NCI-H1417 treated with DMSO at 0.1 percent for 48 hours (cell line): Measurements from ENCODE around the gene CSTF2T.
A peak's percentile ranks its signal among the peaks of the same experiment; 100 is the strongest.

Source experiments
- DNase-seq: peaks from one replicate; lab custom pipeline; 2025; lab: John Stamatoyannopoulos, UW

CSTF2T gene

GRCh38 chr10:51699475-51700227 lies at the start of gene CSTF2T:
CSTF2T (minus strand) TSS chr10:51699595; CDS start chr10:51699549, 46 bp downstream.
- DNase-seq, result peak; percentile 87

GRCh38 chr10:51748959-51749358 lies 49.6 kb upstream of the CSTF2T start:
- DNase-seq, result no peak

- DNase-seq, result no peak
These were observed 47.8 kb upstream of the CSTF2T start for GRCh38 chr10:51747216-51747615.

DNA sequence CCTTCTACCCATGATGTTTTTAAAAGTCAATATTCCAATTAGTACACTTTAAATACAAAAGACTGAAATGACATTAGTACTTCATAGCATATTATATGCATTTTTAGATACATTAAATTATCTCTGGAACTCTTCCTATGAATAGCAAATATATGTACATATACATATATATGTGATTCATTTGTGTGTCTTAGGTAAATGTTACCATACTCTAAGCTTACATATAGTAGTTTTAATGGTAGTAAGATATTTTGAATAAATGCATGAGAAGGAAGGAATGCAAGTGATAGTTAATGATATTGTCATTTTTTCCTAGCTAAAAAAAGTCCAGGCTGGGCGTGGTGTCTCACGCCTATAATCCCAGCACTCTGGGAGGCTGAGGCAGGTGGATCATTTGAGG lies 46.0 kb upstream of the CSTF2T start:
- no peak for DNase-seq

DNA sequence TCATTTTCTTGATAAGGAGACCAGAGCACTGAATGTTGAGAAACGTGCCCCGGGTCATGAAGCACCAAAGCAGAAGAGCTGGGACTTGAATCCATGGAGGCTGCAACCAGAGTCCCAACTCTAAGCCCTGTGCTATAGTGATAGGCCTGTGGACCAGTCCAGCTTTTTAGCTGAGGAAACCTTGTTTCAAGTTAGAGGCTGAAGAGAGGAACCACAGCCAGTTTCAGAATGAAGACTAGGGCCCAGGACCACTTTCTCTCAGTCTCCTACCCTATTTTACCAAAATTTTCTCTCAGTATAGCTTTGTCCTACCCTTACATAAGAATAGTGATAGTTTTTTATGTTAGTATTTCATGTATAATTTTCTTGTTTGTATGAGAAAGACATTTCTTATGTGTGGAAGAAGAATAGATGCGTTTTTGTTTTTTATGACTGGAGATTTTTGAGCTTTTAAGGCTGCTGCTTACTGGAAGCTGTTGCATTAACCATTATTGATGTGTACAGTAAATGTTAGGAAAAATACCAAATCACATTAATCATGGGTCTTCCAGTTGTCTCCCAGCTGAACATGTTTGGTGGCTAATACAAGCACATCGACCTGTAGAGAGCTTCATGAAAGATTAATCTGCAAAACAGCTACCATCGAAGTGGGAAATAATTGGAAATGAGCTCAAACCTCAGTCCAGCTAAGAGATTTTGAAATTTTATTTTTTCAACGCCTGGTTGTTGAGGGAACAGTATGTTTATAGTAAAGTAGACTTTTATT lies 45.0 kb upstream of the CSTF2T start:
- DNase-seq, result no peak

DNA sequence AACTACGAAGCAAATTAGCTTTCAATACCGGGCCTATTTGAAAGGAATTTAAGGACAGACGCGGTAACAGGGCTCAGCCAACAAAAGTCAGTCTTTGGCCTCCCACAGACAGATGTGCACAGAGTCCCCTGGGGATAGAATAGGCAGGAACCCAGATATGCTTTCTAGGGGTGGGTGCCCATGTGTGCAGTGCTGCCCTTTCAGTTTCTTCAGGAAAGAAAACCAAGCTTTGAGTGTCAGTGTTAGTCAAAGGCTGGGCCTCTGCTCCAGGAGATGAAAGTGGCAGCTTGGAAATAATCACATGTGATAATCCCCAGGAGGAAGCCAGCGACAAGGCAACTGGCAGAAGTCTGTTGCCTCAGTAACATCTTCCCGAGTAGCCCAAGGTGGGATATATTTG lies 43.8 kb upstream of the CSTF2T start:
- DNase-seq, result no peak

DNA sequence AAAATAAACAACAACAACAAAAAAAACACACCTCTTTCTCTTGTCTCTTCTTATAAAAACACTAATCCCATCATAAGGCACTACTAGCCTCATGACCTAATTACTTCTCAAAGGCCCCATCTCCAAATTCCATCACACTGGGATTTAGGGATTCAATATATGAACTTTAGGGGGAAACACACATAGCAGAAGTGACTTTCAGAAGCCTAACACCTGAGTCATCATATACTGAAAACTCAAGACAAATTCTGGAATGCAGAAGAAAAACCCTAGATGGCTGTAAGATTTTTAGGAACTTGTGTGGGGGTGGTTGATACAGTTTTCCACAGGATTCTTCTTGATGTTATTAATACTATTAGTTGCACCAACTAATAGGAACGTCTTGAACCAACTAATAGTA lies 33.7 kb upstream of the CSTF2T start:
- no peak for DNase-seq

DNA sequence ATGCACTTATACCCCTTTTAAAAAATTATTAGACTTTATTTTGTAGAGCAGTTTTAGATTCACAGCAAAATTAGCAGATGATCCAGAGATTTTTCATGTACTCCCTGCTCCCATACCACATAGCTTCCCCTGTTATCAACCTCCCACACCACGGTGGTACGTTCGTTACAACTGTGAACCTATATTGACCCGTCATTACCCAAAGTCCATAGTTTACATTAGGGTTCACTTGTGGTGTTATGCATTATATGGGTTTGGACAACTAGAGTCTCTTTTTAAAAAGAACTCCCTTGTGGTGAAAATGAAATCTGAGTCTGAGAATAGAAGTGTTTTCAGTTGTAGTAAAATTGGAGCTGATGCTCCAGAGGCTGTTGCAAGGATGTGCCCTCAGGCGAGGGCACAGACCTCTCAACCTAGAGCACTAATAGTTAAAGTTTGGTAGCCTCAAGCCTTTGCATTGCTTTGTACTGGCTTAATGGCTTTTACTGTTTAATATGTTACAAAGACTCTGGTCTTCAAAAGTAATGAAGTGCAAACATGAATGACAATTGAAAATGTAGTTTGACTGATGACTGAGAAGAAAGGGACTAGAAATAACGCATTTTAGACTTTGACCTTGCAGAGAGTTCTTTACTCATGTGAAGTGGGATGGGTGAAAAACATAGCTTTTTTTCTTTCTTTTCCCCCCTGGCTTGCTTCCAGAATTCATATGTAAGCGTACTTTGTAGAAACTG lies 30.6 kb upstream of the CSTF2T start:
- no peak for DNase-seq

DNA sequence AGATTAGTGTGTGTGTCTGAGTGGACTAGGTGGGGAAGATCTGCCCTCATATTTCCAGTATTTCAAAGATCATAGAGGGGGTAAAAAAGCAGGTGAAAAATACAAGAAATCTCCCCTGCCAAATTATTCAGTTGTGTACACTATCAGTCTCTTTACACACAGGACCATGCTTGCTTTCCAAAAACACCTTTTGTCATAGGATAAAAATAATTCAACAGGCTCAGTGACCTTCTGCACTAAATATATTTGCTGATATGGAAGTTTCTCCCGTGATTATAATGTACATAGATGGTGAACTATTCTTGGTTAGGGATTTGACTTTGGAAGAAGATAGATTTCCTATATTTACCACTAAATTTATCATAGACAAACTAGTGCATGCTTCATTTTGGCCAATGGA lies 24.6 kb upstream of the CSTF2T start:
- no peak for DNase-seq

DNA sequence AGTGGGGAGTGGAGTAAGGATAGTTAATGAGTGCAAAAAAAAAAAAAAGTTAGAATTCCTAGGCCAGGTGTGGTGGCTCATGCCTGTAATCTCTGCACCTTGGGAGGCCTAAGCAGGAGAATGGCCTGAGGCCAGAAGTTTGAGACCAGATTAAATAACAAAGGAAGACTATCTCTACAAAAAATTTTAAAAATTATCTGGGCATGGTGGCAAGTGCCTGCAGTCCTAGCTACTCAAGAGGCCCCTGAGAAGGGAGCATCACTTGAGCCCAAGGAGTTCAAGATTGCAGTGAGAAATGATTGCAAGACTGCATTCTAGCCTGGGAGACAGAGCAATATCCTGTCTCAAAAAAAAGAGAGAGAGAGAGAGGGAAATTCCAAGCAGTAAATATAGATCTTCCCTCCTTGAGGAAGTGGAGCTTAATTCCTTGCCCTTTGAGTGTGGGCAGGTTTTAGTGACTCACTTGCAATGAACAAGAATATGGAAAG lies 19.5 kb upstream of the CSTF2T start:
- DNase-seq, result no peak

DNA sequence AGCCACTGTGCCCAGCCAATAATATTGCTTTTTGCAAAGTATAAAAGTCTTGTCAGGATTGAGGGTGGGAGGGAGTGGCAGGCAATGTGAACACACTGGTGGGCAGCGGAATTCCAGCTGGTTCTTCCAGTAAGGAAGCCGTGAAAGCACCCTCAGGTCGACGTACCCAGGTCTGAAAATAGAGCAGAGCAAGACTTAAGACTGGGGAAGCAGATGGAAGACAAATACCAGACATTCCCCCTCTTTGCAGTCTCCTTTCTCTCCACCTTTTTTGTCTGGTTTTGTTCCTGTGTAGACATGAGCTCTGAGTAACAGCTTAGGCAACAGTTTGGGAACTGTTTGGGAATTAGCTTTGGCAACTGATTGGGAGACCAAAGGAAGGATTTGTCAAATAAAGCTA lies 17.6 kb upstream of the CSTF2T start:
- no peak for DNase-seq

- DNase-seq, result no peak
These were observed 12.1 kb upstream of the CSTF2T start for GRCh38 chr10:51711519-51711891.

GRCh38 chr10:51709324-51709972 lies 10.1 kb upstream of the CSTF2T start:
- DNase-seq, result no peak

GRCh38 chr10:51708609-51709008 lies 9.2 kb upstream of the CSTF2T start:
- no peak for DNase-seq

DNA sequence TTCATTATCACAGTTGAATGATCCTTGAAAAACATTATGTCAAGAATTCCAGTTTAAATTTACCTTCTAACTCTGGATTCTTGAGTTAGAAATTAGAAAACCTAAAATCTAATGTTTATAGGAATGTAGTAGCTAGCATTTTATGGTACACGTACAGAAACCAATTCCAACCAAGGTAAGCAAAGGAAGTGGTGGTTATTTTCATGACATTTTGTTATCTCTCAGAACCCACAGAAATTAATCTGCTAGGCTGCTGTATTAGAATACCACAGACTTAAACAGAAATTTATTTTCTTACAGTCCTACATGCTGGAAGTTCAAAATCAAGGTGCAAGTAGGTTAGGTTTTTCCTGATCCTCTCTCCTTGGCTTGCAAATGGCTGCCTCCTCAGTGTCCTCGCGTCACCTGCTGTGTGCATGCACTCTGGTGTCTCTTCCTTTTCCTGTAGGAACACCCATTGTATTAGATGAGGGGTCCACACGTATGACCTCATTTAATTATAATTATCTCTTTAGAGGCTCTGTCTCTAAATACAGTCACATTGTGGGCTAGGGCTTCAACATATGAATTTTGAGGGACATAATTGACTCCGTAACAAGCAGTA lies 8.5 kb upstream of the CSTF2T start:
- DNase-seq, result no peak

DNA sequence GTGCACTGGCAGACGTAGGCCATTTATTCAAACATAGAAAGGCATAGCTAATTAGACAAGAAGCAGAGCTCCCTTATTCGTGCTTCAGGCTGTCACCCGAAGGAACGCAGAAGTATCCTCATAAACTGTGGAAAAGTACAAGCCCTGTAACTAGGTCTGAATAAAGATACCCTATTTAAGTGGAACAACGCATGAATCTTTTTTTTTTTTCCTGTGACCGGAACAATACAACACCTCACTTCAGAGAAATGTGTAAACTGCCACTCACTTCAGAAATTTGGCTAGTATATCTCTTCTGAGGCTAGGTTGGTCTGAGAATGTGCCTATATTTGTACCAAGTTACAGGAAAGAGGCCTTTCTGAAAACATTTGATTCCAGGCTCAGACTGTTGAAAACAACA lies 8.0 kb upstream of the CSTF2T start:
- no peak for DNase-seq

DNA sequence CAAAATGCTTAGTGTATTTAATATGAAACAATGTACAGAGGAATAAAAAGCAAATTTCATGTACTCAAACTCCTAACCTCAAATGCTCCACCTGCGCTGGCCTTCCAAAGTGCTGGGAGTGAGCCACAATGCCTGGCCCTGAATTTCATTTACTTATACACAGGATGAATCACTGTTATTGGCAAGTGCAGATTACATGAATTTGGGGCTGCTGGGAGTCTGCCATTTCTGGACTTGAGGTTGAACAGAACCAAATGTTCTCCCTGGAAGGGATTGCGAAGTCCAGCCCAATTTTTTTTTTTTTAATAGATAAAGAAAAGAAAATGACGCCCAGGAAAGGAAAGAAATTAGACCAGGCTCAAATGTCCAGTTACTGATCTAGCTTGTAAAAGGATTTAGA lies 6.8 kb upstream of the CSTF2T start:
- DNase-seq, result no peak

DNA sequence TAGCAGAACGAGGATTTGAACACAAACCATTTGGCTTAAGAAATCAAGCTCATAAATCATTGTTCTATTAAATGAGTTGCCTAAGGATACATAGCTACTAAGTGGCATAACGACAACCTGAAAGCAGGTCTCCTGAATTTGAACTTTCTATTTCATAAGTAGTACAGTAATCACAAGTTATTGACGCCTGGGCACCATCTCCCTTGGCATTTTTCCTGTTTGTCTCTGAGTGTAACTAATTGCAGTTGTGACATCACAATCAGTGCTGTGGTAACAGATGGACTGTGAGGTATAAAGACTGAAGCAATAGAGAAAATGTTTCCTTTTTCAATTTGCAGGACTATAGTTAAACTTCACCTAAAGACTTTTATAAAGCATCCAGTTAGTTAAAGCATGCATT lies 6.4 kb upstream of the CSTF2T start:
- DNase-seq, result no peak

- no peak for DNase-seq
These were observed 928 bp upstream of the CSTF2T start for GRCh38 chr10:51700228-51700817.

- DNase-seq, result no peak
These were observed 285 bp downstream of the CSTF2T start for GRCh38 chr10:51699145-51699474.

- DNase-seq, result no peak
These were observed 827 bp downstream of the CSTF2T start for GRCh38 chr10:51698473-51699063.
